ENCODE data around the gene GEN1.

The GEN1 gene

DNA sequence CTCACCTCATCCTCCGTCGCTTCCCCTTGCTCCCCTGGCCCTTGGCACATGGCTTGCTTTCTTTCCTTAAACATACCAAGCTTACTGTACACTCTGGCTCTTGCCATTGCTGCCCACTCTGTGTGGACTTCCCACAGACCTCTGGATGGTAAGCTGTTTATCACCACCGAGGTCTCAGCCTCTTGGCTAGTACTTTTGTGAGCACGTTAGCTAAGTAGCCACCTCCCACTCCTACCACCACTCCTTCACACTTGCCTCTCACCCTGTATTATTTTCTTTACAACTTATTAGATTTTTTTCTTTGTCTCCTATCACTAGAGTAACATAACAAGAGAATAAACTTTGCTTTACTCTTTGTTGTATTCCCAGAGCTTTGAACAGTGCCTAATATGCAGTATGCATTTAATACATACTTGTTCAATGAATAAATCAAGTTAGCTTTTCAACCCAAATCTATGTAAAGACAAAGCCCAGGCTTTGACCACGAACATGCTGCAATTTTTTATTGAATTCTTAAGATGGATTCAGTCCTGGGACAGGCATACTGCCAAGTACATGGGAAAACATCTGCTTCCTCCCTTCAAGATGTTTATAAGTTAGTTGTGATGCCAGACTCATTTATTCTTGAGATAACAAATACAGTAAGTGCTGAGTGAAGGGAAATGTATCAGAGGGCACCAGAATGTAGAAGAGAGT is 37.3 kb downstream of the GEN1 start:
- Histone ChIP-seq H2BK15ac (ENCODE audit: low read length) (no peak overlapping the region), H2BK12ac (ENCODE audit: low read length) (no peak overlapping the region), H4K8ac (ENCODE audit: low read depth, low read length) (no peak overlapping the region), H3K4ac (ENCODE audit: low read length) (no peak overlapping the region), H2AFZ (ENCODE audit: low read length) (no peak overlapping the region), H3K18ac (ENCODE audit: low read length) (peak overlapping the region; percentile 8), H2AK5ac (ENCODE audit: low read depth, low read length) (no peak overlapping the region), H3K27me3 (ENCODE audit: control insufficient read depth in 3 of 3, insufficient read depth in 3 of 3, low read depth in 1 of 3, low read length in 3 of 3) (peaks cover 0 to 9% (median 0%) of the 10 kb centered on the region in 3 experiments), H3K4me2 (ENCODE audit: insufficient read depth, low read length, poor library complexity, severe bottlenecking) (no peak overlapping the region), H3K4me1 (ENCODE audit: control insufficient read depth in 2 of 2, insufficient read depth in 1 of 2, low read depth in 1 of 2, low read length in 2 of 2) (no peaks in the 10 kb centered on the region), H3K27ac (replicated peaks; ENCODE audit: low read length) (no peak overlapping the region), H3K9me3 (replicated peaks in 1 of 2; ENCODE audit: control insufficient read depth in 2 of 2, insufficient read depth in 1 of 2, low read depth in 1 of 2, low read length in 2 of 2) (no peaks in the 10 kb centered on the region), H3K79me1 (ENCODE audit: low read depth, low read length) (no peaks in the 10 kb centered on the region), H3K9ac (ENCODE audit: low read depth, low read length, poor library complexity) (no peak overlapping the region), H3K23ac (ENCODE audit: low read depth, low read length, poor library complexity) (no peak overlapping the region), H3K36me3 (replicated peaks in 1 of 2; ENCODE audit: control insufficient read depth in 2 of 2, insufficient read depth in 2 of 2, low read length in 2 of 2) (no peaks in the 10 kb centered on the region), H3K14ac (ENCODE audit: low read length) (no peak overlapping the region), H2BK120ac (ENCODE audit: low read depth, low read length) (no peak overlapping the region), H3K4me3 (ENCODE audit: low read length in 2 of 2) (no peak overlapping the region), H4K91ac (ENCODE audit: low read depth, low read length, poor library complexity) (no peak overlapping the region), H2BK5ac (ENCODE audit: low read length) (no peak overlapping the region)
- DNase-seq (ENCODE audit: low spot score) = no peak
- WGBS, 2 donors (ENCODE audit: extremely low coverage in 2 of 2, insufficient read length in 2 of 2, insufficient replicate concordance in 1 of 2) = no CpG with 5 or more reads among the region's 5 CpGs

DNA sequence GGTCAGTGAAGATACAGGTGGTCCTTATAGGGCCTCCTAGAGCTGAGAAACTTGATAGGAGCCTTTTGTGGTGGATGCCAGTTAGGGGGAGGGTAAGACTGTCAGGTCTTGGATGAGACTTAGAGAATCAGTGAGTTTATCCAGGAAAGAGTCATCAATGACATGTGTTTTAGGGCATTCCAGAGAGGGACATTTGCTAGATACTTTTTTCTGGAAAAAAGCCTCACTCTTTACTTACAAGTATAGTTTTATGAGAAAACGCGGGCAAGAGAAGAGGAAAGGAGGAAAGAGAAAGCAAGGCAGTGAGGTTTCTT is 37.8 kb downstream of the GEN1 start:
- Histone ChIP-seq H4K8ac (ENCODE audit: low read depth, low read length) (no peak overlapping the region), H3K27ac (replicated peaks; ENCODE audit: low read length) (no peak overlapping the region), H3K9ac (ENCODE audit: low read depth, low read length, poor library complexity) (no peak overlapping the region), H2BK120ac (ENCODE audit: low read depth, low read length) (no peak overlapping the region), H3K4me2 (ENCODE audit: insufficient read depth, low read length, poor library complexity, severe bottlenecking) (no peak overlapping the region), H3K4me1 (ENCODE audit: control insufficient read depth in 2 of 2, insufficient read depth in 1 of 2, low read depth in 1 of 2, low read length in 2 of 2) (no peaks in the 10 kb centered on the region), H2AFZ (ENCODE audit: low read length) (no peak overlapping the region), H2BK12ac (ENCODE audit: low read length) (no peak overlapping the region), H2AK5ac (ENCODE audit: low read depth, low read length) (no peak overlapping the region), H3K9me3 (replicated peaks in 1 of 2; ENCODE audit: control insufficient read depth in 2 of 2, insufficient read depth in 1 of 2, low read depth in 1 of 2, low read length in 2 of 2) (no peaks in the 10 kb centered on the region), H3K23ac (ENCODE audit: low read depth, low read length, poor library complexity) (no peak overlapping the region), H3K18ac (ENCODE audit: low read length) (no peak overlapping the region), H3K36me3 (replicated peaks in 1 of 2; ENCODE audit: control insufficient read depth in 2 of 2, insufficient read depth in 2 of 2, low read length in 2 of 2) (no peaks in the 10 kb centered on the region), H3K14ac (ENCODE audit: low read length) (no peak overlapping the region), H2BK5ac (ENCODE audit: low read length) (no peak overlapping the region), H3K4ac (ENCODE audit: low read length) (no peak overlapping the region), H3K4me3 (ENCODE audit: low read length in 2 of 2) (no peak overlapping the region), H2BK15ac (ENCODE audit: low read length) (no peak overlapping the region), H3K79me1 (ENCODE audit: low read depth, low read length) (no peaks in the 10 kb centered on the region), H4K91ac (ENCODE audit: low read depth, low read length, poor library complexity) (no peak overlapping the region), H3K27me3 (ENCODE audit: control insufficient read depth in 3 of 3, insufficient read depth in 3 of 3, low read depth in 1 of 3, low read length in 3 of 3) (peaks cover 0 to 9% (median 0%) of the 10 kb centered on the region in 3 experiments)
- no CpG with 5 or more reads among the region's 2 CpGs for WGBS, 2 donors (ENCODE audit: extremely low coverage in 2 of 2, insufficient read length in 2 of 2, insufficient replicate concordance in 1 of 2)
- DNase-seq (ENCODE audit: low spot score) = no peak

DNA sequence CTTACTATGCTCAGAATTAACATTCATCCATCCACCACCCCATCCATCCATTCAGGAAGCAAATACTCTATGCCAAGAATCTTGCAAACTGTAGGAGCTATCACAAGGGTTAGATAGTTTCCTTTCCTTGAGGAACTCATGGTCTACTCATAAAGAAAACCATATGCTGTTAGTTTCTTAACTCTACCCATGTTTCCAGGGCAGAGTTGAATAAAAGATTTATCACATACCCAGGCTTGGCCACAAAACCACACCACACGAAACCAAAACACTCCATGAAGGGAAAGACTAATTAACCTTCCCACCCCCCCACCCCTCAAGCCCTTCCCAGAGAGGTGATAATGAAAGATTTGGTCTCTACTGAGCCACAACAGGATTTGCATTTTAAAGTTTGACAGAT is 38.6 kb downstream of the GEN1 start:
- no CpG with 5 or more reads among the region's 1 CpG for WGBS, 2 donors (ENCODE audit: extremely low coverage in 2 of 2, insufficient read length in 2 of 2, insufficient replicate concordance in 1 of 2)
- Histone ChIP-seq H2AFZ (ENCODE audit: low read length) (no peak overlapping the region), H3K4me2 (ENCODE audit: insufficient read depth, low read length, poor library complexity, severe bottlenecking) (no peak overlapping the region), H4K8ac (ENCODE audit: low read depth, low read length) (no peak overlapping the region), H3K4me1 (ENCODE audit: control insufficient read depth in 2 of 2, insufficient read depth in 1 of 2, low read depth in 1 of 2, low read length in 2 of 2) (no peaks in the 10 kb centered on the region), H3K4ac (ENCODE audit: low read length) (no peak overlapping the region), H3K27me3 (ENCODE audit: control insufficient read depth in 3 of 3, insufficient read depth in 3 of 3, low read depth in 1 of 3, low read length in 3 of 3) (peaks cover 0 to 9% (median 0%) of the 10 kb centered on the region in 3 experiments), H3K23ac (ENCODE audit: low read depth, low read length, poor library complexity) (no peak overlapping the region), H3K9me3 (replicated peaks in 1 of 2; ENCODE audit: control insufficient read depth in 2 of 2, insufficient read depth in 1 of 2, low read depth in 1 of 2, low read length in 2 of 2) (no peaks in the 10 kb centered on the region), H3K4me3 (ENCODE audit: low read length in 2 of 2) (no peak overlapping the region), H3K79me1 (ENCODE audit: low read depth, low read length) (no peaks in the 10 kb centered on the region), H3K18ac (ENCODE audit: low read length) (no peak overlapping the region), H2BK12ac (ENCODE audit: low read length) (no peak overlapping the region), H2AK5ac (ENCODE audit: low read depth, low read length) (no peak overlapping the region), H3K27ac (replicated peaks; ENCODE audit: low read length) (no peak overlapping the region), H3K36me3 (replicated peaks in 1 of 2; ENCODE audit: control insufficient read depth in 2 of 2, insufficient read depth in 2 of 2, low read length in 2 of 2) (no peaks in the 10 kb centered on the region), H4K91ac (ENCODE audit: low read depth, low read length, poor library complexity) (no peak overlapping the region), H2BK5ac (ENCODE audit: low read length) (no peak overlapping the region), H3K14ac (ENCODE audit: low read length) (no peak overlapping the region), H3K9ac (ENCODE audit: low read depth, low read length, poor library complexity) (no peak overlapping the region), H2BK120ac (ENCODE audit: low read depth, low read length) (no peak overlapping the region), H2BK15ac (ENCODE audit: low read length) (no peak overlapping the region)
- DNase-seq (ENCODE audit: low spot score) = no peak

DNA sequence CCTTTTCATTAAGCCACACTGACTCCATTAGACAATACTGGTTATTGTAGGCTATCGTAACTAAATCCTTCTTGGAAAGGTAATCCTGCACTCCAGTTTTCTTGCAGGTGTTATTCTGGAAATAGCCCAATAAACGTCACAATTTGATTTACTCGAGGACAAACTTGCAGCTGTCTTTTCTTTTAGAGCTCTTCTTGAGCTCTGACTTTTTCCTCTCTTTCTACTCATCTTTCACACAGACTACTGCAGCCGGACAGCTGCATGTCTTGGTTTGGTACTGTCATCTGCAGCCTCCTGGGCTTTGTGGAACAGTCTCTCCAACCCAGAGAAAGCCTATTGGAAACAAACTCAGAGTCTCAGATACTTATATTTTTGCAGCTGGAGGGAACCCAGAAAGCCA is 39.4 kb downstream of the GEN1 start:
- Histone ChIP-seq H2BK120ac (ENCODE audit: low read depth, low read length) (no peak overlapping the region), H2BK12ac (ENCODE audit: low read length) (no peak overlapping the region), H3K27me3 (ENCODE audit: control insufficient read depth in 3 of 3, insufficient read depth in 3 of 3, low read depth in 1 of 3, low read length in 3 of 3) (peaks cover 0 to 9% (median 0%) of the 10 kb centered on the region in 3 experiments), H2BK5ac (ENCODE audit: low read length) (no peak overlapping the region), H3K4me2 (ENCODE audit: insufficient read depth, low read length, poor library complexity, severe bottlenecking) (no peak overlapping the region), H2AK5ac (ENCODE audit: low read depth, low read length) (no peak overlapping the region), H4K8ac (ENCODE audit: low read depth, low read length) (no peak overlapping the region), H4K91ac (ENCODE audit: low read depth, low read length, poor library complexity) (no peak overlapping the region), H3K36me3 (replicated peaks in 1 of 2; ENCODE audit: control insufficient read depth in 2 of 2, insufficient read depth in 2 of 2, low read length in 2 of 2) (no peaks in the 10 kb centered on the region), H3K9me3 (replicated peaks in 1 of 2; ENCODE audit: control insufficient read depth in 2 of 2, insufficient read depth in 1 of 2, low read depth in 1 of 2, low read length in 2 of 2) (no peaks in the 10 kb centered on the region), H3K9ac (ENCODE audit: low read depth, low read length, poor library complexity) (no peak overlapping the region), H3K23ac (ENCODE audit: low read depth, low read length, poor library complexity) (no peak overlapping the region), H3K4me1 (ENCODE audit: control insufficient read depth in 2 of 2, insufficient read depth in 1 of 2, low read depth in 1 of 2, low read length in 2 of 2) (no peaks in the 10 kb centered on the region), H2AFZ (ENCODE audit: low read length) (no peak overlapping the region), H3K79me1 (ENCODE audit: low read depth, low read length) (no peaks in the 10 kb centered on the region), H3K14ac (ENCODE audit: low read length) (no peak overlapping the region), H3K4me3 (ENCODE audit: low read length in 2 of 2) (no peak overlapping the region), H3K18ac (ENCODE audit: low read length) (no peak overlapping the region), H3K4ac (ENCODE audit: low read length) (no peak overlapping the region), H3K27ac (replicated peaks; ENCODE audit: low read length) (no peak overlapping the region), H2BK15ac (ENCODE audit: low read length) (no peak overlapping the region)
- no peak for DNase-seq (ENCODE audit: low spot score)
- no CpG with 5 or more reads among the region's 4 CpGs for WGBS, 2 donors (ENCODE audit: extremely low coverage in 2 of 2, insufficient read length in 2 of 2, insufficient replicate concordance in 1 of 2)
